Measurements from ENCODE around the gene GAB2. TPM values are rescaled to one million over a fixed set of nuclear protein-coding genes. Genes with fewer than 3 reads are reported as not detected.

Gene GAB2
- total and polyA plus RNA-seq, 2 of the 4 experiments (the other 2 are of a cell fraction): 3.3 to 5.9 TPM

DNA sequence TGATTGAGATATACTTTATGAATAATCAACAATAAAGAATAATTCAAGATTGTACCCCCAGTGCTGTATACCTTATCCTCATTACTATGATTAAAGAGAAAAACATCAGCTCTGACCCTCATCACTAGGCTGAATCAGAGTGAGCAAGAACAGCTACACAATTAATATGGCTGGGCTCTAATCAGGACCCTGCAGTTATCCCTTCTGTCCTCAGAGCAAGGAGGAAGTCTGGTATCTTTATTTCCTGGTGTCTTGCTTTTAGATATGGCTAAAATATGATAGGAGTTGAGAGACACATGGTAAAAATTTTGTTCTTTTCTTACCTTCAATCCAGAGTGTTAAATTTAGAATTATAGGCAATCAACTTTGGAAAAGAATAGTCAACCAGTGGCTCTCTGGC lies 28.6 kb upstream of the GAB2 start:
- Histone ChIP-seq H3K79me1 (ENCODE audit: low read depth in 1 of 2, low read length in 2 of 2) (no peaks in the 10 kb centered on the region), H4K20me1 (ENCODE audit: insufficient read depth, low read length) (no peaks in the 10 kb centered on the region), H3K4me1 (ENCODE audit: control insufficient read depth, insufficient read depth, low read length) (no peaks in the 10 kb centered on the region; the same call in 1 of the 2 replicates), H4K91ac (ENCODE audit: insufficient read depth, low read depth, low read length) (no peak overlapping the region), H3K9ac (ENCODE audit: low read depth, low read length) (no peak overlapping the region), H3K23ac (ENCODE audit: low read depth, low read length) (no peak overlapping the region), H2AK9ac (replicated peaks; ENCODE audit: low read depth, low read length, poor library complexity) (no peak overlapping the region), H4K8ac (ENCODE audit: low read depth in 2 of 2, low read length in 2 of 2) (no peak overlapping the region), H3K9me3 (ENCODE audit: control insufficient read depth, insufficient read depth, low read length) (no peaks in the 10 kb centered on the region), H4K5ac (ENCODE audit: low read depth, low read length) (no peak overlapping the region), H3K9me1 (ENCODE audit: insufficient read depth, low read length) (no peaks in the 10 kb centered on the region), H3K4ac (ENCODE audit: low read depth, low read length) (no peak overlapping the region), H2BK5ac (ENCODE audit: low read depth, low read length, poor library complexity, severe bottlenecking) (no peak overlapping the region), H2AK5ac (ENCODE audit: low read depth, low read length) (no peak overlapping the region), H3K27ac (ENCODE audit: insufficient read depth, low read length) (no peak overlapping the region), H3K18ac (ENCODE audit: low read depth, low read length) (no peak overlapping the region), H3K56ac (ENCODE audit: extremely low read depth, insufficient read depth, low read length) (no peak overlapping the region), H2AFZ (replicated peaks; ENCODE audit: low read length, poor library complexity) (no peak overlapping the region), H2BK20ac (ENCODE audit: low read depth, low read length) (no peak overlapping the region), H3K14ac (replicated peaks; ENCODE audit: low read depth, low read length) (no peak overlapping the region), H3K4me2 (ENCODE audit: low read depth, low read length) (no peak overlapping the region), H3K27me3 (ENCODE audit: control insufficient read depth, insufficient read depth, low read length) (no peaks in the 10 kb centered on the region), H3K36me3 (ENCODE audit: control insufficient read depth, insufficient read depth, low read length) (peaks cover 5% of the 10 kb centered on the region; the same call in 1 of the 2 replicates), H2BK15ac (ENCODE audit: low read depth, low read length) (no peak overlapping the region), H2BK120ac (ENCODE audit: low read depth, low read length) (no peak overlapping the region), H3K4me3 (ENCODE audit: insufficient read depth, low read depth, low read length) (no peak overlapping the region)
- no TSS peak for BruUV-seq (replicated peaks)
- ATAC-seq (ENCODE audit: low read depth): no peak
- DNase-seq: no peak
- POLR2A ChIA-PET (ENCODE audit: unreplicated experiment): no interaction called here
- in situ Hi-C loops (cut with MboI; ENCODE audit: low sequenced_read_pairs) (no loop called here), dilution Hi-C loops (cut with HindIII; ENCODE audit: low sequenced_read_pairs, unreplicated experiment) (no loop called here), intact Hi-C loops (cut with micrococcal nuclease) (loop anchor here (5.0 kb wide), 1 partner anchor 41 kb away; no protein-coding TSS in a partner anchor)
- CTCF ChIA-PET: interaction anchor here (1.2 kb wide), 1 partner anchor 10 kb away, joined by 3 read pairs; no protein-coding TSS in a partner anchor
- TF ChIP-seq, protein P1, sequence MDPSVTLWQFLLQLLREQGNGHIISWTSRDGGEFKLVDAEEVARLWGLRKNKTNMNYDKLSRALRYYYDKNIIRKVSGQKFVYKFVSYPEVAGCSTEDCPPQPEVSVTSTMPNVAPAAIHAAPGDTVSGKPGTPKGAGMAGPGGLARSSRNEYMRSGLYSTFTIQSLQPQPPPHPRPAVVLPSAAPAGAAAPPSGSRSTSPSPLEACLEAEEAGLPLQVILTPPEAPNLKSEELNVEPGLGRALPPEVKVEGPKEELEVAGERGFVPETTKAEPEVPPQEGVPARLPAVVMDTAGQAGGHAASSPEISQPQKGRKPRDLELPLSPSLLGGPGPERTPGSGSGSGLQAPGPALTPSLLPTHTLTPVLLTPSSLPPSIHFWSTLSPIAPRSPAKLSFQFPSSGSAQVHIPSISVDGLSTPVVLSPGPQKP (IDR thresholded peaks at IDR 0.05; ENCODE audit: borderline replicate concordance, low read depth, low read length): no peak
- no peak for TF ChIP-seq FOS (IDR thresholded peaks at IDR 0.05; ENCODE audit: low read depth, low read length)
- TF ChIP-seq MAFK (IDR thresholded peaks at IDR 0.05; ENCODE audit: low read depth, low read length): no peak
- TF ChIP-seq NFE2L2 (IDR thresholded peaks at IDR 0.05; ENCODE audit: low read depth, low read length): no peak
- no peak for TF ChIP-seq CHD1 (IDR thresholded peaks at IDR 0.05; ENCODE audit: low read depth, low read length)
- no peak for TF ChIP-seq RCOR1 (IDR thresholded peaks at IDR 0.05; ENCODE audit: insufficient replicate concordance, low read length)
- no peak for TF ChIP-seq MXI1 (IDR thresholded peaks at IDR 0.05; ENCODE audit: borderline replicate concordance, low read depth, low read length)
- TF ChIP-seq BHLHE40 (IDR thresholded peaks at IDR 0.05; ENCODE audit: low read depth, low read length): no peak
- no peak for TF ChIP-seq RAD21 (IDR thresholded peaks at IDR 0.05; ENCODE audit: low read length)
- TF ChIP-seq SMC3 (IDR thresholded peaks at IDR 0.05; ENCODE audit: low read depth, low read length): no peak

Measured in IMR-90 (cell line).